ELF-1 (cell line): ENCODE results near the gene CDK9.
"Not testable (repeated sequence)": the region's sequence is repeated elsewhere in the genome, so short reads cannot be mapped to it uniquely, and the experiment has no call there.

Source experiments
- DNase-seq: peaks from one replicate; pipeline ENCODE4 v3.0.0-alpha.2; 2016; ENCODE audit warnings: low read depth, low spot score

CDK9 gene

DNA sequence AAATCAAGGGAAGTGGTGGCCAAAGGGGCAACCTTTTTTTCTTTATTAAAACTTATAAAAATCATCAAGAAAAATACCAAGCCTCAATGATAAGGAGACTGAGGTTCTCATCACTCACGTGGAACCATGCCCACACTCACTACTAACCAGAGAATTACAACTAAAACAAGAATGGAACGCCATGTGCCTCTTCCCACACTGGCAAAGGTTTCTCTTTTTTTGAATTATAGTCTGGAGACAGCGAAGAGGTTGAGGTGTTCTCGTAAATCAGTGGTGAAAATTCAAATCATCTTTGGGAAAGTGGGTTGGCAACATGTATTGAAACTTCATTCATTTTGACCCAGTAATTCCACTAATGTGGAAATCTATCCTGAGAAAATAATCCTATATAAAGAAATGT lies 36.3 kb downstream of the CDK9 start:
- DNase-seq, result no peak

DNA sequence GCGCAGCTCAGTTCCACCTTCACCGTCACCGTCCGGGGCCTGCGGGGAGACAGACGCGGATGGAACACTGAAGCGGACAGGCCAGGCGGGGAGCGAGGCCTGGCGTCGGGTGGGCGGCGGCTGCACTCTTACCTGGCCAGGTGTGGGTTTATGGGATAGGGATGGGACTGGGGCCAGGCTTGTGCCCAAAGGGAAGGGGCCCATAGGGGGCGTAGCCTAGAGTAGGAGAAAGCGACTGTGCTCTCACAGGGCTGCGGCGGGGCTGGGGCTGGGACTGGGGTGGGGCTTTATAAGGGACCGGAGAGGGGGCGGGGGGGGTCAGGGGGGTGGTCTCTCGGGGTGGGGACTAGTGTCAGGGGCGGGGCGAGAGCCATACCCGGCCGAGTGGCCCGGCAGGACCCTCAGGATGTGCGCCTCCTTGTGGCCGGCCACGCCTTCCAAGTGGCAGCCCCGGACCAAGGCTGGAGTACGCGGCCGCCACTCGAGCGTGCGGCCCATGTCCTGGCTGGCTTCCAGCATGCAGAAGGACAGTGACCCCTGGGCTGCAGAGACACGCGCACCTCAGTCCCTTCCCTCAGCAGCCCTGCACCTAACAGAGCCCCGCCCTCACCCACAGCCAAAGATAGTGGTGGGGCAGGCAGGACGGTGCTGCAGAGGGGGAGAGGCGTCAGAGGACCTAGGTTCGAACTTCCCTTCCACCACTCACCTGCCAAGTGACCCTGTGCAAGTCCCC lies 39.7 kb downstream of the CDK9 start:
- peak; percentile 74 for DNase-seq

DNA sequence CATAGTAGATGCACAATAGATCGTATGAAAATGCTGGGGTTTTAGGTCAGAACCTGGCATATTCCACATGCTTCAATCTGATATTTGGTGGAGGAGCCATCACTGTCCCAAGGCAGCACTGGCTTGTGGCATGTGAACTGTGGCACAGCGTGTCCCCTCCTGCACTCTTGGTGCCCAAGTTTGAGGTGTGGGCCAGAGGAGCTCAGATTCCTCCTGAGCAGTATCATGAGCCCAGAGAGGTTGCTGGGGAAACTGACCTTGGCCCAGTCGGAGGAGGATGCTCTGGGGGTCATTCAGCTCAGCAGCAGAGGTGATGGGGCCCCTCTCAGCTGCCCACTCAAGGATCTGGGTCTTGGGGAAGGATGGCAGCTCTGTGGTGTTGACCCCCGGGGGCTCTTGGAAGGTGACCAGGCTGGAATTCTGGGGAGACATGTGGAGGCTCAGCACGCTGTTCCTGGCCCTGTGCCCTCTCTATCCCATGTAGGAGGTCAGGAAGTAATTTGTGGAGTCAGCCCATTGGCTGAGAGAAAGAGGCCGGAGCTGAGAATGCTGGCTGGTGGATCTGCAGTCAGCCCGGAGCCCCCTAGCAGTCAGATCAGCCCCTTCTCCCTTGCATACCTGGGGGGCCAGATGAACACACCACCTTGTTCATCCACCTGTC lies 40.5 kb downstream of the CDK9 start:
- DNase-seq, result no peak

DNA sequence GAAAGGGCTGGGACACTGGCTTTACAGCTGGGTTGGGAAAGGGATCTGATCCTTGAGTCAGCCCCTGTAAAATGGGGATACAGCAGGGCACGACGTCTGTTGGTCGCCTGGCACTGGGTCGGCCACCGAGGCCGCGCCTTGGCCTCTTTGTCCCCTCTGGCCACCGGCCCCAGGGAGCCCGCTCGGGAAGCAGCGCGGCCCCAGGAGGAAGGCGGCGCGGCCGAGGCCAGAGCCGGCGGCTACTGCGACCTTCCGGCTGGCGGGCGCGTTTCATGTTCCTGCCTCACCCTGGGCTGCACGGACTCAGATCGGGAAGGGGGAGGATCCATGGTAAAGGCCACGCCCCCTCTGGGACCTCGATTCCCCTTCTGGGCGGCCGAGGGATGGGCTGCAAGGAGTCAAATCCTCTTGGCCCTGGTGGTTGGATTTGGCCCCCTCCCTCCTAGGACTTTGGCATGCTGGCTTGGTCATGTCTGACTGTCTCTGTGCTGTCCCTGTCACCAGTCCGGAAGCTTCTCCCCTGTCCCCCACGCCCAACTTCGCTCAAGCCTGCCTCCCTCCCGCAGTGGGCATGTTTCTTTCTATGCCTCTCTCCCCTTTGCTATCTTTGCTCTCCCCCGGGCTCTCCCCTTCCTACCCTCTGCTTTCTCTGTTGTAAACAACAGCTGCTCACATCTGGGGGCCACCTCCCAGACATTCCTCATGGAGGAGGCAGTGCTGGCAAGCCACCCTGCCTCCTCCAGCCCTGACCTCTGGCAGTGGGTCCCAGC lies 42.6 kb downstream of the CDK9 start:
- peak; percentile 97 for DNase-seq

DNA sequence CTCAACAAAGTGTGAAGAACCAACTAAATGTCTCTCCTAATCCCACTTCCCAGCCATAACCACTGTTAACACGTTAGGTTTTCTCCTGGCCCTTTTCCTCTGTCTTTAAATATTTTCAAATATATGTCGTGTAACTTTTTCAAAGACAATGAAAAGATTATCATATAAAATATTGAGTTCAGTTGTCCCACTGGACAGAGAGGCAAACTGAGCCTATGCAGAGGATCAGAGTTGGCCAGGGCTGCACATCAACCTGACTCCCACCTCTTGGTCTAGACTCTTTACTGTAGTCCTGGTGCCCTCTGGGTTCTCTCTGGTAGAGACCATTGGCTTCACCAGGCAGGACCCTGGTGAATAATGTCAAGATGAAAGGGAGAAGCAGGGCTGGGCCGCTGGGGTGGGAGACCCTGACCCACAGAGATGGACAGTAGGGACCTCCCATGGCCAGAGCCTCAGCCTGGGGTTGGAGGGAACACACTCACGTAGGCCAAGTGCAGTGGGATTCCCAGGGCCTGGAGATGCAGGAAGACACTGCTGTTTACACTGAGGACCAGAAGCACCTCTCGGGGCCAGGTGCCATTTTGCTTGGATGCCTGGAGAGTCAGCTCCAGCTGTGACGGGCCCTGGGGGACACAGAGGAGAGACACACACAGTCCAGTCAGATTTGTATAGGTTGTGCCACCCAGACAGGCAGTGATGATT lies 43.5 kb downstream of the CDK9 start:
- no peak for DNase-seq

DNA sequence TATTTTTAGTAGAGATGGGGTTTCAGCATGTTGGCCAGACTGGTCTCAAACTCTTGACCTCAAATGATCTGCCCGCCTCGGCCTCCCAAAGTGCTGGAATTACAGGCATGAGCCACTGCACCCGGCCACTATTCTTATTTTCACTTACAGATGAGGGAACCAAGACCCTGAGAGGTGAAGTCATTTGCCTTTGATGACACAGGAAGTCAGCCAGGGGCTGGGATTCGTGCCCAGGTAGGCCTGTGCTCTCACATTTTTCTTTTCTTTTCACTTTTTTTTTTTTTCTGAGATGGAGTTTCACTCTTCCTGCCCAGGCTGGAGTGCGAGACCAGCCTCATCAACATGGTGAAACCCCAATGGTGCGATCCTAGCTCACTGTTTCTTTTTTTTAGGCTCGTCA lies 46.4 kb downstream of the CDK9 start:
- no peak for DNase-seq

DNA sequence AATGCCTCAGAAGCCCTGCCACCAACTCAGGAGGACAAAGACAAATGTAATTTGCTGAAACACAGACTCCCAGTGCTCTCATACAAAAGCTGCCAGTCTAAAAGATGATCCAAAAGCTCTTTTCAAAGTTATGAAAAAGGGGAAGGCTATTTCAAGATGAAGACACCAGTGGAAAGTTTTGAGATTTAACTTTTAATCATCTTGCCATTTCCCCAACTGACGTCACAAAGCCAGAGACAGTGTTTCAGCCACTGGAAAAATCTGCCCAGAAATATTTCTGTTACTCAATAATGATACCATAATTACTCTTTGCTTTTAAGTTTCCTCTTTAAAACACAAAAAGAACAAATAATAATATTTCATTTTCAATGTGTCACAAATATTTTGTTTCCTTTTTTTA lies 47.7 kb downstream of the CDK9 start:
- DNase-seq, result no peak

DNA sequence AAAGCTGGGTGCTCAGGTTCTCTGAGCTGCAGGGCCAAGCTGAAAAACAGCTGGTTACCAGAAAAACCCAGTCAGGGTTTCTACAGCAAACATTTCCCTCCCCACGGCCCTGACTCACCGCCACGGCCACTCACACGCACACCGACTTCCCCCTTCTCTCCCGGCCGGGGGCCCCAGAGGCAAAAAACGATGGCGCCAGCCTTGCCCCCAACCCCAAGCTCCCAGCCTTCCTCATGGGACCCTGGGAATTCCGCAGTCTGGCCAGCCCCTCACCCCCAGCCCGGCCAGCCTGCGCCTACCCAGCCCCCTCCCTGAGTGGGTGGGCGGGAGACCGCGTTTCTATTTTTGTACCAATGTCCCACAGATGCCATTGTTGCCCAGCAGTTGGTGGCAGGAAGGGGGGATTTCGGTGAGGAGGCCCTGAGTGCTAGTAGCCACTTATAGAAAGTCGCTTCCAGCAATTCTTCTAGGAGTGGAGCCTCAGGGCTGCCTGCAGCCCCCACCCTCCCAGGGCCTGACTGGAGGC lies 50.2 kb downstream of the CDK9 start:
- DNase-seq, result no peak

DNA sequence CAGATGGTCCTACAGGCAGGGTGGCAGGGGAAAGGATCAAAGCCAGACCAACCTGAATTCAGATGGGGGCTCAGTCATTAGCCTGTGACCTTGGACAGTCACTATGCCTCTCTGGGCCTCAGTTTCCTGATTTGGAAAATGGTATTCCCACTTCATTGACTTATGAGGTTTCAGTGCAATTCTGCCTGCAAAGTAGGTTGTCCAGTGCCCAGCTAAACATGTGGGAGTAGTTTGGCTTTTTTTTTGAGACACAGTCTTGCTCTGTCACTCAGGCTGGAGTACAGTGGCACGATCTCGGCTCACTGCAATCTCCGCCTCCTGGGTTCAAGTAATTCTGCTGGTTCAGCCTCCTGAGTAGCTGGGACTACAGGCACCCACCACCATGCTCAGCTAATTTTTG lies 50.7 kb downstream of the CDK9 start:
- not testable (repeated sequence) for DNase-seq

DNA sequence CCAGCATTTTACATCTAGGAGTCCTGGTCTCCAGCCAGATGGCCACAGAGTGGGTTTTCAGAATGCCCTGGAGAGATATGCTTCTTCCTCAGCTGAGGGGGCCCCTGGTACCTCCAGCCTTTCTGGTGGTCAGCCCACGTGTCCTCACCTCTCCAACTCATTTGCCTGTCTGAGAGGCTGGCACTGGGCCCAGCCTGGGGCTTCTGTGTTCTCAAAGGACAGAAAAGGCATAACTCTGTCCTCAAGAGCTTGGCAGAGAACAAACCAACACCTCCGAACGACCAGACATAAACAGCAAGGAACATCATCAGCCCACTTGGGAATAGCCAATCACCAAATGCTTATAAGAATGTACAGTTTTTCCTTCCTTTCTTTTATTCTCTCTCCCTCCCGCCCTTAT lies 51.5 kb downstream of the CDK9 start:
- DNase-seq, result no peak

DNA sequence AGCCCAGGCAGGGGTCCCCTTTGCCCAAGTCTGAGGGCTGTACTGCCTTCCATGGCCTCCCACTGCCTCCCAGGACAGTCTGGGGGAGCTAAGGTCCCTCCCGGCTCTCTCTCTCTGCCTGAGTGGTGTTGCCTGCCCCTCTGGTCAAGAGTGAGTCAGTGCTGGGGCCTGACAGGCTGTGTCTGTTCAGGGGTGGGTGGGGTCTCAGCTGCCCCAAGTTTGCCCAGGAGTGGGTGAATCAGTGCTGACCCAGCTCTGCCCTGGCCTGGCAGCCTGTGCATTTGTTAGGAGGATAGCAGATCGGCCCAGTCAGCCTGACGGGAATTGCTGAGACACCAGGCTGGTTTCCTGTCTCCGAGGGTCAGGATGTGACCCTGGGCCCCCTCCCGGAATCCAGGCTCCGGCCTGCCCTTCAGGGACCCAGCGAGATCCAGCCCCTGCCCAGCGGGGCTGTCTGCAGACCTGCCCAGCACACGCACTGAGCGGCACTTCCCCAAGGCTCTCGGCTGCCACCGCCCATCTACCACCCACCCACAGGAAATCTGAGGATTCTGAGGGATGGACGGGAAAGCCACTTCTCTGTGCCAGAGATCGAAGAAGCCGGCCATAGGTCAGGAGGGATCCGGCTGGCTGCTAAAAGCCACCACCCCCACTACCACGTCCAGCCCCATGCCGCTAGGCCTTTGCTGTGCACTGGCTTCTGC lies 52.7 kb downstream of the CDK9 start:
- DNase-seq, result peak; percentile 29
